LNCaP clone FGC (cell line): ENCODE results near the gene MNT.

Experiments used
- DNase-seq: peaks from one replicate; pipeline ENCODE4 v3.0.0-alpha.2; 2011; ENCODE audit warnings: low read depth
- H3K4me3 ChIP-seq: 2 replicates; pipeline ENCODE4 v1.5.1; 2011; ENCODE audit warnings: mild to moderate bottlenecking, low read depth, low read length, control low read depth
- CTCF ChIP-seq: IDR thresholded peaks from 2 replicates; pipeline ENCODE4 v1.5.1; 2012; ENCODE audit warnings: mild to moderate bottlenecking; ENCODE audit not compliant: control insufficient read depth, insufficient read depth; ENCODE audit errors: extremely low read depth

MNT gene

DNA sequence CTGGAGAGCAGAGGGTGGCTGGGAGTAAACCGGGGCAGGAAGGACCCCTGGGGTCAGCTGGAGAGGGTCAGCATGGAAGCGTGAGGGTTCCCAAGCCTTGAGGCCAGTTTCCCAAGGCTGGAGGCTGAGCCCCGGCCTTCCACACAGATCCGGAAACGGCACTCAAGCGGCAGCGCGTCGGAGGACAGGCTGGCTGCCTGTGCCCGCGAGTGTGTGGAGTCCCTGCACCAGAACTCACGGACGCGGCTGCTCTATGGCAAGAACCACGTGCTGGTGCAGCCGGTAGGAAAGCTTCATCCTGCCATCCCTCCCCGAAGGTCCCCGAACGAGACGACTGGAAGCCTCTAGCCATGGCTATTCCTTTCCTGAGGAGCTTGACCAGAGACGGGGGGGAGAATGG lies 37.5 kb downstream of the MNT start:
- DNase-seq: no peak
- H3K4me3 ChIP-seq: no peak overlapping the region
- TF ChIP-seq CTCF: no peak

GRCh38 chr17:2362881-2363280 lies 38.0 kb downstream of the MNT start:
- no peak overlapping the region for H3K4me3 ChIP-seq
- no peak for TF ChIP-seq CTCF
- no peak for DNase-seq

GRCh38 chr17:2362416-2362815 lies 38.4 kb downstream of the MNT start:
- no peak overlapping the region for H3K4me3 ChIP-seq
- no peak for TF ChIP-seq CTCF
- no peak for DNase-seq

DNA sequence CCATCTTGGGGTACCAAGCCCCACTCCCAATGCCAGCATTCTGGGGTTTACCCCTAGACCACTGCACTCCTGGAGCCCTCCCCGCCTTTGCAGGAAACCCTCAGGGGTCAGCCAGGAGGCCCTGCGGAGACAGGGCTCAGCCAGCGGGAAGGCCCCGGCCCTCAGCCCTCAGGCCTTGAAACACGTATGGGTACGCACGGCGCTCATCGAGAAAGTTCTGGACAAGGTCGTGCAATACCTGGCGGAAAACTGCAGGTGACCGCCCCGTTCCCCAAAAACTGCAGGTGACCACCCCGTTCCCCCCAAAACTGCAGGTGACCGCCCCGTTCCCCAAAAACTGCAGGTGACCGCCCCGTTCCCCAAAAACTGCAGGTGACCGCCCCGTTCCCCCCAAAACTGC lies 38.8 kb downstream of the MNT start:
- no peak for TF ChIP-seq CTCF
- DNase-seq: no peak

DNA sequence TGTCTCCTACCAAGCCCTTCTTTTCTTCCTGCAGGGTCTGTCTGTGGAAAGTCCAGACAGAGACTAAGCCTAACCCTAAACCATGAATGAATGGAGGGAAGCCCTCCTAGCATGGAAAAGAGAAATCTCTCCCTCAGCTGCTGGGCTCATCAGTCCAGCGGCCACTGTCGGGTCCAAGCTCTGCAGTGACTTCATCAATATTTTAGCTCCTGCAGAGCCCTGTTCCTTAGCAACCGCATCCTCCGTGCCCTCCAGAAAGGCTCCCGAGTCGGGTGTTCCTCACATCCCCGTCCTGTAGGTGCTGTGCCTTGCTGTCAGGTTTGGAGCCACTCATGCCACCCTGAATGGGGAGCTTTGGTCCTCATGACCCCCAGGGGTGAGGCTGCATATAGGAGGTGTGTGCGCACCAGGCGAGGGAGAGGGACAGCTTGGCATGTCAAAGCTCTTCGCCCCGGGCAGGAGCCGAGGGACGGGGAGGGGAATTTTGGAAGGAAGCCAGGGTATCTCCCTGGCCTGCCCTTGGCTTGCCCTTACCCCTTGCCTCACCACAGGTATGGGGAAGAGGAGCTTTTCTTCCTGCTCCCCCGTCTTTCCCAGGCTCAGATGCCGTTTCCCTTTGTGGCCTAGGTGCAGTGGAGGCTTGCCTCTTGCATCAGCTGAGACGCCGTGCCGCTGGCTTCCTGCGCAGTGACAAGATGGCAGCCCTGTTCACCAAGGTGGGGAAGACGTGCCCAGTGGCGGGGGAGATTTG lies 39.7 kb downstream of the MNT start:
- DNase-seq: no peak
- no peak overlapping the region for H3K4me3 ChIP-seq
- TF ChIP-seq CTCF: no peak

More for the DNA sequence above, 38.8 kb downstream of the MNT start:
- no peak overlapping the region for H3K4me3 ChIP-seq

- no peak overlapping the region for H3K4me3 ChIP-seq
- DNase-seq: no peak
- TF ChIP-seq CTCF: no peak
Observed at GRCh38 chr17:2357931-2358434, 42.9 kb downstream of the MNT start.

DNA sequence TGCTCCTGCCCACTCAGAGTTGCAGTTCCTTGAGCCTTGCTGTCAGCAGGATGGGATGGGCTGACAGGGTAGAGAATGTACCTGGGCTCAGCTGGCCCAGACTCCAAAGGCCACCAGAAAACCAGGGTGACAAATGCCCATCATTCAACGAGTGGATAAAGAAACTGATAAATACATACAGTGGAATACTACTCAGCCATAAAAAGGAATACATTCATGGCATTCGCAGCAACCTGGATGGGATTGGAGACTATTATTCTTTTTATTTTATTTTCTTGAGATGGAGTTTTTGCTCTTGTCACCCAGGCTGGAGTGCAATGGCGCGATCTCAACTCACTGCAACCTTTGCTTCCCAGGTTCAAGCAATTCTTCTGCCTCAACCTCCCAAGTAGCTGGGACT lies 43.6 kb downstream of the MNT start:
- no peak for DNase-seq
- no peak overlapping the region for H3K4me3 ChIP-seq
- no peak for TF ChIP-seq CTCF
